ENCODE measurements around the gene IL1RL2.

Gene IL1RL2

DNA sequence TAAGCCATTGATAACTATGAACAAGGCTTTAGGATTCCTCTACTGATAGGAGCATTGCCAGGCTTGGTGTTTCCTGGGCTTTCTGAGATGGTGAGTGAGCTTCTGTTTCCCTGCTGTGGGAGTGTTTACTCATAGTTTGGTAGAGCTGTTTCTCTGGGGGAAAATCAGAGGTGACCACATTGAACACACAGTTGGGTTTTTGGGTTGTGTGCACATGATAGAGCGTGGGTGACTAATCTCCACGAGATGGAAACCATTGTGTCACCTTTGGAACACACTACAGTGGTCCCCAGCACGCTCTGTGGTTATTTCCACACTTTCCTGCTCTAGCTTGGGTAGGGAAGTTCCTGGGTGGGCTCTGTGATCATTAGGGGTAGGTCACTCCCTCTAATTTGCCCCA, 38.9 kb upstream of the IL1RL2 start:
- H3K4me3 ChIP-seq (ENCODE audit: low read length) = no peak overlapping the region
- H2AFZ ChIP-seq (ENCODE audit: low read depth, low read length) = no peak overlapping the region
- peaks cover 12% of the 10 kb centered on the region for H3K27me3 ChIP-seq (ENCODE audit: insufficient read depth, low read length)
- no peaks in the 10 kb centered on the region for H3K4me1 ChIP-seq (ENCODE audit: insufficient read depth, low read length)
- H3K9me3 ChIP-seq (ENCODE audit: low read length) = peaks cover 2% of the 10 kb centered on the region
- no peaks in the 10 kb centered on the region for H3K36me3 ChIP-seq (ENCODE audit: insufficient read depth, low read length)

DNA sequence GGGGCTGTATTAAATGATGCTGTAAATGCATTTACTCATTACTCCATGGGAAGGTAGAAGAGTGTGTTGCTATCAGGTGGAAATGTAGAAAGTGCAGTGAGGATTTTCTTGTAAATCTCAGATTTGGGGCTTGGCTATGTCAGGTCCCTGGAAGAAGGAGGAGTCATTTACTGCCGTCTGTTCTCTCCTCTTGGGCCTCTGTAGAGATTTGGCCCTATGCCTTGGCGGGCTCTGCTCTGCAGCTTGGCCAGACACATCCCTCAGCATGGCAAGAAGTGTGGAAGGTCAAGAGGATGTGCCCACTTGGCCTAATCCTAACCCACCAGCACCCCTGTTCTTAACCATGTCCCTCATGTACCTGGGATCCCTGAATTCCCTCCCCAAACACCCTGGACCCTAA, 37.6 kb upstream of the IL1RL2 start:
- Histone ChIP-seq H3K9me3 (ENCODE audit: low read length) (peaks cover 2% of the 10 kb centered on the region), H2AFZ (ENCODE audit: low read depth, low read length) (no peak overlapping the region), H3K27me3 (ENCODE audit: insufficient read depth, low read length) (no peaks in the 10 kb centered on the region), H3K4me1 (ENCODE audit: insufficient read depth, low read length) (no peaks in the 10 kb centered on the region), H3K36me3 (ENCODE audit: insufficient read depth, low read length) (no peaks in the 10 kb centered on the region), H3K4me3 (ENCODE audit: low read length) (no peak overlapping the region)

DNA sequence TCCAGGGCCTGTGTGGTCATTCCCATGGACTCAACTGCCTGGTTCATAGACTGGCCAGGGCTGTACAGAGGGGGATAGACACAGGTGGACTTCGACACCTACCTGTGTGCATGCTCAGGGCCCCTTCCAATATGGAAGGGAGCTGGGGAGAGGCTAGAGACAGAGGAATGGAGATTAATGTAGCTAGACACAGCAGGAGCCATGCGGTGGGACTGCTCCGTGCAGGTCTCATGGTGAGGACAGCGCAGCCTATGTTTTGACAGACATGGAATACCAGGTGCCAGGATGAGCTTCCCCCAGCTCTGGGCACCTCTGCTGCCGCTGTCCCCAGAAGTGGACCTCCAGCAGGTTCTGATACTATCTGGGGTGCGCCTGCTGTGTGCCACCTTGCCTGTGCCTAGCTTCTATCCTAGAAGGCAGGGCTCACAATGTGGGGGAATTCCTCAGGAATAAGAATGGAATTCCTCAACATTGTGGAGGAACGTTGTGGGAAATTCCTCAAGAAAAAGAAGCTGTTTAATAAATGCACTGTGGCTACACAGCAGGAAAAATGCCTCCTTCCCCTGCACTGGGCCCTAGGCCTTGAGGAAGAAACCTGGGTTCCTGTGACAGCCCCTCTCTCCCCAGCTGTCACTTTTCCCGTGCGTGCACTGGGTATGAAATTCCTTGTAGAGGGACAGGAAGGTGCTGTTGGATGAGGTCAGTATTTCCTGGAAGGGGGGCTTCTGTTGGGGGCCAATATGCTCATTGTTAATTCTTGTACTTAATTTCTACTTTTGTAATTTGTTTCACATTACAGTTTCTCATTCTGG, 37.0 kb upstream of the IL1RL2 start:
- H2AFZ ChIP-seq (ENCODE audit: low read depth, low read length) = no peak overlapping the region
- no peaks in the 10 kb centered on the region for H3K4me1 ChIP-seq (ENCODE audit: insufficient read depth, low read length)
- no peaks in the 10 kb centered on the region for H3K27me3 ChIP-seq (ENCODE audit: insufficient read depth, low read length)
- H3K9me3 ChIP-seq (ENCODE audit: low read length) = no peaks in the 10 kb centered on the region
- H3K36me3 ChIP-seq (ENCODE audit: insufficient read depth, low read length) = no peaks in the 10 kb centered on the region
- H3K4me3 ChIP-seq (ENCODE audit: low read length) = no peak overlapping the region

DNA sequence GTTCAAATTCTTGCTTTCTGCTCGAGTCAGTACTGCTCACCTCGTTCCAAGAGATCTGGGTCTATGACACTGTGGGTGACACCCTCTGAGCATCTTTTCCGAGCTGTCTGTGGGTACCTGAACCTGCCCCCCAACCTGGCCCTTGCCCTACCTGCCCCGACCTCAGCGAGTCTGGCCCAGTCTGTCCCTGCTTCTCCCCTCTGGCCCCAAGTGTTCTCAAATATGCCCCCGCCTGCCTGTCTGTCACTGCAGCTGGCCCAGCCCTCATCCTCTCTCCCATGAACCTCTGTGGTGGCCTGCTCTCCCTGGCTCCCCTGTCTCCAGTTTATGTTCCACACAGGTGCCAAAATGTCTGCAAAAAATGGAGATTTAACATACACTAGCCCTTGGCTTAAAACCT, 32.5 kb upstream of the IL1RL2 start:
- Histone ChIP-seq H3K27me3 (ENCODE audit: insufficient read depth, low read length) (no peaks in the 10 kb centered on the region), H3K36me3 (ENCODE audit: insufficient read depth, low read length) (no peaks in the 10 kb centered on the region), H3K9me3 (ENCODE audit: low read length) (no peaks in the 10 kb centered on the region), H3K4me1 (ENCODE audit: insufficient read depth, low read length) (no peaks in the 10 kb centered on the region), H3K4me3 (ENCODE audit: low read length) (no peak overlapping the region), H2AFZ (ENCODE audit: low read depth, low read length) (no peak overlapping the region)

DNA sequence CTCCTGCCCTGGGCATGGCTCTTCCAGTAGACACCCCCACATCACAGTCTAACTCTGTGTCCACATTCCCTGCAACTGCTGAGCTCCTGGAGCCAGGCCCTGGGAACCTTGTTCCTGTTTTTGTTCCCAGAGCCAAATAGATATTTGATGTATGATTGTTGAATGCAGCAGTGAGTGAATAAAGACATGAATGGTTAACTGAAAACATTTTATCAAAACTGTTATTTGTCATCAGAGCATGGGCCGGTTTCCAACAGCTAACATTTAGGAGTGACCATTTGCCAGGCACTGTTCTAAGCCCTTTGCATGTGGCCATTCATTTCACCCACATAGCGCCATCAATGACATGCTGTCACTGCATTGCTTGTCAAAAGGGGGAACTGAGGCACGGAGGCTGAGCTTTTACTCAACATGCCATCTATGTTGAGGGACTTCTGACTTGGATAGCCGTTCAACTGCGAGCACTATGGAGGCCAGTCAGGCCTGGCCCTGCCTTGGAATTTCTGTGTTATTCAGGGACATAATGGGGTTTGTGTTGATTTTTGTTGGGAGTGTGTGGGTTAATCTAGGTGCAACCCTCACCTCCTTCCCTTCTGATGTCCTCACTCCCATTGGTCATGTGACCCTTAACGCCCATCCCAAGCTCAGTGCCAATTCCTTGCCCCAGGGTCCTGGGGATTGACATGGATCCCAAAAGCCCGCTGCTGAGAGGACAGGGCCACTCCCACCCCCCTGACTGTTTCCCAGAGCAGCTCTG, 31.7 kb upstream of the IL1RL2 start:
- no peak overlapping the region for H3K4me3 ChIP-seq (ENCODE audit: low read length)
- no peaks in the 10 kb centered on the region for H3K9me3 ChIP-seq (ENCODE audit: low read length)
- no peaks in the 10 kb centered on the region for H3K36me3 ChIP-seq (ENCODE audit: insufficient read depth, low read length)
- H3K27me3 ChIP-seq (ENCODE audit: insufficient read depth, low read length) = no peaks in the 10 kb centered on the region
- no peaks in the 10 kb centered on the region for H3K4me1 ChIP-seq (ENCODE audit: insufficient read depth, low read length)
- H2AFZ ChIP-seq (ENCODE audit: low read depth, low read length) = no peak overlapping the region

DNA sequence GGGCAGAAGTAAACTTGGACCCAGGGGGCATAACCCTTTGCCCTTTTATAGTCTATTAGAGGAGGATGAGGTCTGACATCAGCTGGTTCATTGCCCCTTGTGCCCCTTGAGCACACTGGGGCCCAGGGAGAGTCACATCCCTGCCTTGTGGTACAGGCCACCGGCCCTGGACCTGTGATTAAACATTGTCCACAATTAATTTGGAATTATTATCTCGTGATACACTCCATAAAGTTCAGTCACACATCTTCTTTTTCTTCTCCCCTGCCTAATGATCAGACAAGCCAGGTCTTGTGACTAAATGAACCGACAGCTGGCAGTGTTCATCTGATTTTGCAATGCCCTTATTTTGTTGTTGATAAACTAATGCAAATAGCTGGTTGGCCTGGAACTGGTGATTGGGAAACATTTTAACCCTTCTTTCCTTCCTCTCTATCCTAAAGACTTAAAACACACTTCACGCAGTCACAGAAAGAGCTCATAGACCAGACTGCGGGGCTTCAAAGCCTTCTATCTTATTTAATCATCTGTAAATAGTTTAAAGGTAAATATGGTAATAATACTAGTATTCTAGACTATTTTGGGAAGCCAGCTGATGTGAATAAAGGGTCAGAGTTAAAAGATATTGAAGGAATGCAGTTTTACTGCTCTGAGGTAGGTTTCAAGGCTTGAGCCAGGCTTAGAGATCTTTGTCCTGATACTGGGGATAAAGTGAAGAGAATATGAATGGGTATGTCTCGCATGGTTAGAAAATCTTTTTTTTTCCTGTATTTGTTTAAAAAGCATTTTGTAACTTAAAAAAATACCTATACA, 30.9 kb upstream of the IL1RL2 start:
- Histone ChIP-seq H2AFZ (ENCODE audit: low read depth, low read length) (no peak overlapping the region), H3K36me3 (ENCODE audit: insufficient read depth, low read length) (no peaks in the 10 kb centered on the region), H3K27me3 (ENCODE audit: insufficient read depth, low read length) (no peaks in the 10 kb centered on the region), H3K9me3 (ENCODE audit: low read length) (no peaks in the 10 kb centered on the region), H3K4me1 (ENCODE audit: insufficient read depth, low read length) (no peaks in the 10 kb centered on the region), H3K4me3 (ENCODE audit: low read length) (no peak overlapping the region)

DNA sequence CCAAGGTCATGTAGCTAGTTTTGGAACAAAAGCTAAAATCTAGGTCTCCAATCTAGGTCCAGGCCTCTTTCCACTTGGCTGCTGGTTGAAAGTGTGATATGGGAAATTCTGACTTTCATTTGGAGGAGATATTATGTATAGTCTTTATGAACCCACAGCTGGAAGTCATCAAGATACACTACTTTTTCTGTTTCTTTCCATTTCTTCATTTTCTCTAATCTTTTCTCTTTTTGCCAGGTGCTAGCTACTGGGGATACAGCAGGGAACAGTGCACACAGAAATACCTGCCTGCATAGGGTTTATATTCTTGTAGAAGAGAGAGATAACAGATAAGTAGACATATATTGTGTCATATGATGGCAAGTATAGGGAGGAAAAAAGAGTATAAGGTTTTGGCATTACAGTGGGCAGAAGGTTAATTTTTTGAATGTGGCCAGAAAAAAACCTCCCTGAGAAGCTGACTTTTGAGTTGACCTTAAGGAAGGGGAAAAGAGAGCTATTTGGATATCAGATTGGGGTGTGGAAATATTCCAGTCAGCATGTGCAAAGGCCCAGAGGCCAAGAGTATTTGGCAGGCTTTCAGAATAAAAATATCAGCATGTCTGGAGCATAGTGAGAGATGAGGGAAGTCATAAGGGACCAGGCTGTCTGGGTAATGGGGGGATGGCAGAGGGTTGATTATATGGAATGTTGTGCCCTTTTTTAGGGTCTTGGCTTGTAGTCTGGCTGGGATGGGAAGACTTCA, 28.6 kb upstream of the IL1RL2 start:
- H3K27me3 ChIP-seq (ENCODE audit: insufficient read depth, low read length) = no peaks in the 10 kb centered on the region
- H3K9me3 ChIP-seq (ENCODE audit: low read length) = no peaks in the 10 kb centered on the region
- H3K4me3 ChIP-seq (ENCODE audit: low read length) = no peak overlapping the region
- no peaks in the 10 kb centered on the region for H3K36me3 ChIP-seq (ENCODE audit: insufficient read depth, low read length)
- H2AFZ ChIP-seq (ENCODE audit: low read depth, low read length) = no peak overlapping the region
- no peaks in the 10 kb centered on the region for H3K4me1 ChIP-seq (ENCODE audit: insufficient read depth, low read length)

DNA sequence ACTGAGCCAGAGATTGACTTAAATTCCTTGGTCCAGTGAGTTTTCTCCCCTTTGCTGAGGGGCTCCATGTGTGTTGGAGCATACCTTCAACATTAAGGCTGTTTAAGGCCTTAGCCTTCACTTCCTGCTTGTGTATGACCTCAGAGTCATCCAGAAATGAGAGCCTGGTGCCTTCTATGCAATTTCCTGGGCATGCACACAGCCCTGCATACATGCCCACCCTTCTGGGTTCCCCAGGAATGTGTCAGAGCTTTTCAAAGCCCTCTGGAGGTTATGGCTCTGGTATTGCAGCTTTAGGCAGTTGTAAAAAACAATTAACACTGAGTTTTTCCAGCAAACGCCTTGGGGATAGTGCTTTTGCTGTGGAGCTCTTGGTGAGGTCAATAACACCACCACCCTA, 27.5 kb upstream of the IL1RL2 start:
- Histone ChIP-seq H3K36me3 (ENCODE audit: insufficient read depth, low read length) (no peaks in the 10 kb centered on the region), H3K4me3 (ENCODE audit: low read length) (no peak overlapping the region), H2AFZ (ENCODE audit: low read depth, low read length) (no peak overlapping the region), H3K27me3 (ENCODE audit: insufficient read depth, low read length) (no peaks in the 10 kb centered on the region), H3K9me3 (ENCODE audit: low read length) (no peaks in the 10 kb centered on the region), H3K4me1 (ENCODE audit: insufficient read depth, low read length) (no peaks in the 10 kb centered on the region)

DNA sequence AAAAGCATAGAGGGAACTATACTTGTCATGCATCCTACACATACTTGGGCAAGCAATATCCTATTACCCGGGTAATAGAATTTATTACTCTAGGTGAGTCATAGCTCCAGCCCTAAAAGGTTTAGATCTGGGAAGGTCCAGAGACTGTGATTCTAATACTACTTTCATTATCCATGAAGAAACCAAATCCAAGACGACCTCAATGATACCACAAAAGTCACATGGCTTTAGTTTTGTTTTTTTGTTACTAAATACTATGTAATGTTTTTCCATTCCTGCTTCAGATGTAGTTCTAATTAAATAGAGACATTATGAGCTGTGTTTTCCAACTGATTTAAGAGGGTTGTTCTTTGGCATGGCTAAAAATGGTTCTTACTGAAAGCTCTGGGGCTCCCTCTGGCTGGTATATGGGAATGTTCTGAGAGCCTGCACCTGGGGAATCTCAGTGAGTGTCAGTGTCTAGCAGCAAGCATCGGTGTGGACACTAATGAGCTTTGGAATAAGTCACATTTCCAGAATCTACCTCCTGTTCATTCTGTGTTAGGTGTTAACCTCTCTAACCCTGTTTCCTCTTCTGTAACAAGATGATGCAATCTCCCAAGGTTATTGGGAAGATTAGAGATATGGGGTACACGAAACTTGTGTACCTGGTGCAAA, 20.5 kb upstream of the IL1RL2 start:
- H3K36me3 ChIP-seq (ENCODE audit: insufficient read depth, low read length) = no peaks in the 10 kb centered on the region
- no peaks in the 10 kb centered on the region for H3K27me3 ChIP-seq (ENCODE audit: insufficient read depth, low read length)
- no peak overlapping the region for H3K4me3 ChIP-seq (ENCODE audit: low read length)
- H3K4me1 ChIP-seq (ENCODE audit: insufficient read depth, low read length) = no peaks in the 10 kb centered on the region
- H3K9me3 ChIP-seq (ENCODE audit: low read length) = no peaks in the 10 kb centered on the region
- no peak overlapping the region for H2AFZ ChIP-seq (ENCODE audit: low read depth, low read length)

DNA sequence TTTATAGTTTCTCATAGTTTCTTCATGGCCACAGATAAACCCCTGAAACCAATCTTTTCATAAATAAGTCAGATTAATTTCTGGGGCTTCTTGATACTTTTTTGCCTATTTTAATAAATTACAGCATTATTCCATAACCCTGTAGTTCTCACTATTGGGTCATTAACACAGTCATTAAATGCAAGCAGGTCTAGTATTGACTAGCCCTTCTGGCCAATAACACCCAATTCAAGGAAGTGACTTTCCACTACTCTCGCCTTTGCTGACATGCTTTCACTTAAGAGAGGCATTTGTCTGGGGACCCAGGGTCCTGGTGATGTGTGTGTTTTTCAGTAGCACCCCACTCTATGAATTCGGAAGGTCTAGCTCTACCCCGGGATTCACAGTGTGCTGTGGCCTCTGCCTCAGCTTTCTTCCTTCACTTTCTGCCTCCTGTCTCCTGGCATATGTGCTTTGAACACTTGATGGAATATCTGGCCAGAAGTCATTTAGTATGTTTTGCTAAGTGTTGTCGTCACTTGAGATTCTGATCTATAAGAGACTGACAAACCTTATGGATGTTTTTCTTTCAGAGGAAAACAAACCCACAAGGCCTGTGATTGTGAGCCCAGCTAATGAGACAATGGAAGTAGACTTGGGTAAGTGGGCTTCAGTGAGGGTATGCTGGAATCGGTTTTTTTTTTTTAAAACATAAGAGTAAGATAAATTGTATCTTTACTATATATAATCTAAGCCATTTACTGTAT, 18.6 kb upstream of the IL1RL2 start:
- no peaks in the 10 kb centered on the region for H3K36me3 ChIP-seq (ENCODE audit: insufficient read depth, low read length)
- H2AFZ ChIP-seq (ENCODE audit: low read depth, low read length) = no peak overlapping the region
- no peaks in the 10 kb centered on the region for H3K9me3 ChIP-seq (ENCODE audit: low read length)
- H3K4me3 ChIP-seq (ENCODE audit: low read length) = no peak overlapping the region
- no peaks in the 10 kb centered on the region for H3K4me1 ChIP-seq (ENCODE audit: insufficient read depth, low read length)
- H3K27me3 ChIP-seq (ENCODE audit: insufficient read depth, low read length) = no peaks in the 10 kb centered on the region

DNA sequence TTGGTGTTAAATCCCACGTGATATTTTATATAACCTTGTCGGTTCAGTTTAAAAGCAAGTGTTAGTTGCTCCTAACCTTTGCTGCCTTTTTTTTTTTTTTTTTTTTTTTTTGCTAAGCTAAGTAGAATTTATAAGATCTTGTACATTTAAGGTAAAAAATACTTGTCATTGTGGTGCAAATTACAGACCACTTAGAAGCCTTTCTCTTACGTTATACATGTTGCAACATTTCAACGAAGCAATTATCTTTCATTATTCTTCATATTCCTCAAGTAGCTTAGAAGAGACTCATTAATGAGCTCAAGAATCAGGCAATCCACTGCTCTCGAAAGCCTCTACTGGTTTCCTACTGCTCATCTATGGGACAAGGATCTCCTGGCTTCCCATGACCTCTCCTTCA, 14.9 kb upstream of the IL1RL2 start:
- H3K4me3 ChIP-seq (ENCODE audit: low read length) = no peak overlapping the region
- no peaks in the 10 kb centered on the region for H3K27me3 ChIP-seq (ENCODE audit: insufficient read depth, low read length)
- H3K9me3 ChIP-seq (ENCODE audit: low read length) = no peaks in the 10 kb centered on the region
- H3K4me1 ChIP-seq (ENCODE audit: insufficient read depth, low read length) = no peaks in the 10 kb centered on the region
- H3K36me3 ChIP-seq (ENCODE audit: insufficient read depth, low read length) = no peaks in the 10 kb centered on the region
- H2AFZ ChIP-seq (ENCODE audit: low read depth, low read length) = no peak overlapping the region

DNA sequence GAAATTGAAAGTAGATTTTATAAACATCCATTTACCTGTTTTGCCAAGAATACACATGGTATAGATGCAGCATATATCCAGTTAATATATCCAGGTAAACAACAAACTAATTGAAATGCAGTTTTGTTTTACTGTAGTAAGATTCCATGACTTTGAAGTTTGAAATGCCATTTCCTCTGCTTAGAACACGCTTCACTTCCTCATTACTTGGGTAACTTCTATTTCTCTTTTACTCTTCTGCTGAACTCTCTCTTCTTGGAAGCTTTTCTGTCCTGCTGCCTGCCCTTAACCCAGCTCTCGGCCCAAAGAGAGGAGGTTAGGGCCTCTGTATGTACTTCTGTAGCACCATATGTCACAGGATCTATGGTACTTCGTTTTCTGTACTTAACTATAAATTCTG, 14.1 kb upstream of the IL1RL2 start:
- no peaks in the 10 kb centered on the region for H3K9me3 ChIP-seq (ENCODE audit: low read length)
- no peak overlapping the region for H3K4me3 ChIP-seq (ENCODE audit: low read length)
- no peak overlapping the region for H2AFZ ChIP-seq (ENCODE audit: low read depth, low read length)
- H3K36me3 ChIP-seq (ENCODE audit: insufficient read depth, low read length) = no peaks in the 10 kb centered on the region
- H3K27me3 ChIP-seq (ENCODE audit: insufficient read depth, low read length) = no peaks in the 10 kb centered on the region
- H3K4me1 ChIP-seq (ENCODE audit: insufficient read depth, low read length) = no peaks in the 10 kb centered on the region

Measured in neuron (in vitro differentiated cells).